HG03520 (cell line): Measurements from ENCODE around the gene SPTBN4.
"Not testable (repeated sequence)": the region's sequence is repeated elsewhere in the genome, so short reads cannot be mapped to it uniquely, and the experiment has no call there.

ENCODE experiments used
- ATAC-seq: cut with Tn5 transposase; IDR thresholded peaks from one replicate; pipeline ENCODE4 v1.9.1; 2021; ENCODE audit warnings: mild to moderate bottlenecking, moderate library complexity; ENCODE audit not compliant: unreplicated experiment

The SPTBN4 gene

GRCh38 chr19:40466985-40467734 lies at the start of gene SPTBN4:
Gene SPTBN4, plus strand, starts transcription at chr19:40467001. Its CDS starts 5,621 bp downstream, at chr19:40472622.
- ATAC-seq = no peak

DNA sequence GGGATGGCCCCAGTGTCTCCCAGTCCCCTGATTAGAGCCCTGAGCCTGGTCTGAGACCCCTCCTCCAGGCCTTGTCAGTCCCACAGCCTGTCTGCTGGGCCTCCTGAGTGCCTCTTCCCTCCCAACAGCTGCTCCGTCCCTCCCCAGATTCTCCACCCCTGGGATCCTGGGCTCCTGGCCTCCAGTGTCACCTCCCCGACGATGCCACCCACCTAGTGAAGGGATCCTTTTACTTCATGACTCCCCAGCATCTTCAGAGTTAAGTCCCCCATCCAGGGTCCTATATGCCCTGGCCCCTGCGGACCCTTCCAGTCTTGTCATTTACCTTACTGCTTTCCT lies 49.2 kb upstream of the SPTBN4 start:
- no peak for ATAC-seq

- no peak for ATAC-seq
These were observed 48.8 kb upstream of the SPTBN4 start for GRCh38 chr19:40418040-40418439.

GRCh38 chr19:40419066-40419612 lies 47.7 kb upstream of the SPTBN4 start:
- no peak for ATAC-seq

DNA sequence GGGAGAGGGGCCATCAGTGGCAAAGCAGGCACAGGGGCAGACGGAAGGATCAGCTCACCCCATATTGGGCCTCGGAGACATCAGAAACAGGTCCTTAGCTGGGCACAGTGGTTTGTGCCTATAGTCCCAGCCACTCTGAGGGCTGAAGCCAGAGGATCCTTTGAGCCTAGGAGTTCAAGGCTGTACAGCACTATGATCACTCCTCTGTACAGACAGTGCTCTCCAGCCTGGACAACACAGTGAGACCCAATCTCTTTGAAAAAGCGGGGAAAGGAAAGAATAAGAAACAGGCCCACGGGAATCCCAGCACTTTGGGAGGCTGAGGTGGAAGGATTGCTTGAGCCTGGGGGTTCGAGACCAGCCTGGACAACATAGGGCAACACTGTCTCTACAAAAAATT lies 47.0 kb upstream of the SPTBN4 start:
- no peak for ATAC-seq

- ATAC-seq = no peak
These were observed 46.4 kb upstream of the SPTBN4 start for GRCh38 chr19:40420451-40420765.

- peak; percentile 32 for ATAC-seq
These were observed 45.7 kb upstream of the SPTBN4 start for GRCh38 chr19:40420766-40421765.

- ATAC-seq = no peak
These were observed 44.6 kb upstream of the SPTBN4 start for GRCh38 chr19:40421993-40422747.

DNA sequence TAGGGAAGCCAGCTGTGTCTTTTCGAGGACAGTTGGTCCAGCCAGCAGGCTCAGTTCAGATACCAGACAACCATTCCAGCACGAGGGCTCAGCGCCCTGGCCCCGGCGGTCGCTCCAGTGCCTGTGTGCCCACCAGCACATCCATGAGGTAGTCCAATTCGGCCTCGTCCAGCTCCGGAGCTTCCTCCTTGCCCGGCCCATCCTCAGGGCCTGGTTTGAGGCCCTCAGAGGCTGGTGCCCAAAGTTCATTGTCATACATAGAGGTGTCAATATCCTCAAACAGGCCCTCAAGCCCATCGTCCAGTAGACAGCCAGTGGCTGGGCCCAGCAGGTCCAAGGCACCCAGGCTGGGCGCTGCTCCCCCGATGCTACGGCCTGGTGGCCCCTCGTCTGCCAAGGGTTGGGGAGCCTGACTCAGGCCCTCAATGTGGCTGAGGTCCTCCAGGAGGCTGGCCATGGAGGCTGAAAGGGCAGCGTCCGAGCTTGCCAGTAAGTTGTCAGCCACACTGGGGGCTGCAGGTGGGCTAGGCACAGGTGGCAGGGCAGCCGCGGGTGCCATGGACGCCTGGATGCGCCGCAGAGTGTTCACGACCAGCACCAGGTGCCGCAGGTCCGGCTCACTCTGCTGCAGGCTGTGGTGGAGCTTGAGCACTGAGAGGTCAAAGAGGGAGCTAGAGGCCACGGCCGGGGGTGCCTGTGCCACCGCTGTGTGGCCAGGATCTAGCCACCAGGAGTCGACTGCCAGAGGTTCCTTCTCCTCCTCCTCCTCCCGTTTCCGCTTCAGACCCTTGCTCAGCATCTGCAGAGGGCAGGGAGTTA lies 43.8 kb upstream of the SPTBN4 start:
- no peak for ATAC-seq

DNA sequence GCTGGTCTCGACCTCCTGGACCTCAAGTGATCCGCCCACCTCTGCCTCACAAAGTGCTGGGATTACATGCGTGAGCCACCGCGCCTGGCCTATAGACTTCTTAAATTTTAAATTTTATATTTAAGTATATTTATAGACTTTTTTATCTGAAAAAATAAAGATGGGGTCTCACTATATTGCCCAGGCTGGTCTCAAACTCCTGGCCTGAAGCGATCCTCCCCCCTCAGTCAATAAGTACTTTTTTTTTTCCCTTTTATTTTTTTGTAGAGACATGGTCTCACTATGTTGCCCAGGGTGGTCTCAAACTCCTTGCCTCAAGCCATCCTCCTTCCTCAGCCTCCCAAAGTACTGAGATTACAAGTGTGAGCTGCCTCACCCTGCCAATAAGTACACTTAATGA lies 42.9 kb upstream of the SPTBN4 start:
- no peak for ATAC-seq

- ATAC-seq = no peak
These were observed 42.0 kb upstream of the SPTBN4 start for GRCh38 chr19:40424637-40425449.

GRCh38 chr19:40425450-40426287 lies 41.1 kb upstream of the SPTBN4 start, which contains the start of gene SERTAD1:
Gene SERTAD1, minus strand, starts transcription at chr19:40425992. Its CDS starts 2,446 bp downstream, at chr19:40423546.
- peak; percentile 80 for ATAC-seq

DNA sequence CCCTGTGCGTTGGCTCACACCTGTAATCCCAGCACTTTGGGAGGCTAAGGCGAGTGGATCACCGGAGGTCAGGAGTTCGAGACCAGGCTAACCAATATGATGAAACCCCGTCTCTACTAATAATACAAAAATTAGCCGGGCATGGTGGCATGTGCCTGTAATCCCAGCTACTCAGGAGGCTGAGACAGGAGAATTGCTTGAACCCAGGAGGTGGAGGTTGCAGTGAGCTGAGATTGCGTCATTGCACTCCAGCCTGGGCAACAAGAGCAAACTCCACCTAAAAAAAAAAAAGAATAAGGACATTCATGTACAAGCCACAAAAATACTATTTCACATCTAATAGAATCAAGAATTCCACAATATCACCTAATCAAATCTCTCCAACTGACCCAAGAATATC lies 38.6 kb upstream of the SPTBN4 start:
- ATAC-seq = not testable (repeated sequence)

GRCh38 chr19:40430242-40430641 lies 36.6 kb upstream of the SPTBN4 start:
- not testable (repeated sequence) for ATAC-seq

- no peak for ATAC-seq
These were observed 35.1 kb upstream of the SPTBN4 start for GRCh38 chr19:40431698-40432097.

- not testable (repeated sequence) for ATAC-seq
These were observed 34.0 kb upstream of the SPTBN4 start for GRCh38 chr19:40432760-40433159.

DNA sequence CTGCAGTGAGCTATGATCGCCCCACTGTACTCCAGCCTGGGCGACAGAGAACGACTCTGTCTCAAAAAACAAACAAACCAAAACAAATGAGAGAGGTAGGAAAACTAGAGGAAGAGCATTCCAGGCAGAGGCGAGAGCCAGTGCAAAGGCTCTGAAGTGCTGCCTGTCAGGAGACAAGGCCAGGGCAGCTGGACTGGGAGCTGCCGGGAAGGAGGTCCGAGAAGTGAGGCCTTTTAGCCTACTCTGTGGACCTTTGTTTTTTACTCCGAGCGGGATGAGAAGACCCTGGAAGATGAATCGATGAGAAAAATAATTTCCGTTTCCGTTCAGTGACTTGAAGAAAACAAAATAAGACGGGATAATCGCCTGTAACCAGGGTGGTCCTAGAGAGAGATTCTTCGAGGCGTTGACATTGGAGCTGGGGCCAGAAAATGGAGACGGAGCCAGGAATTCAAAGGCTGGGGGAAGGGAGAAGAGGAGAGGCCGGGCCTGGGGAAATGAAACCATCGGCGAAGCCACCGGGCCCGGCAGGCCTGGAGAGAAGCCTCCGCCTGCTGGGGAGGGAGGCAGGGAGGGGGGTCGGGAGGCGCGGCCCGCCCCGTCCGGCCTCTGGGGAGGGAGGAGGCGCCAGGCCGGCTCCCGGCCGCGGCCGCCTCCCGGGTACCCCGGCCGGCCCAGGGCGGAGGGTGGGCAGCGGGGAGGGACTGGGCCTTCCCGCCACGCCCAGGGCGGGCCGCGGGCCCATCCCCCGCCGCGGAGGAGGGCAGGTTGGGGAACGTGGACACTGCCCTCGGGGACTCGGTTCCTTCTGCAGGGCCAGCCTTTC lies 33.2 kb upstream of the SPTBN4 start:
- no peak for ATAC-seq
